Measurements from ENCODE around the gene HDAC3.

- TF ChIP-seq EZH2phosphoT487 (IDR thresholded peaks at IDR 0.05; ENCODE audit: borderline replicate concordance, low read depth) (no peak), CTCF (IDR thresholded peaks at IDR 0.05) (no peak), POLR2AphosphoS5 (IDR thresholded peaks at IDR 0.05; ENCODE audit: low read depth, low read length) (no peak), TAF1 (IDR thresholded peaks at IDR 0.05; ENCODE audit: borderline replicate concordance, low read depth, low read length) (no peak)
Observed at GRCh38 chr5:141636106-141636412, 590 bp downstream of the HDAC3 start.
